Ascending aorta (tissue), 2 donors: ENCODE results near the gene CHD6. TPM values are rescaled to one million over a fixed set of nuclear protein-coding genes. Genes with fewer than 3 reads are reported as not detected.

Experiments
- DNase-seq, 2 donors: peaks; one replicate each; pipeline ENCODE4 v3.0.0-alpha.2; 2019; ENCODE audit warnings: low spot score in 2 of 2
- H3K27ac ChIP-seq, 2 donors: fragments of 200-600 bp; sonication (generic); one replicate each; pipeline ENCODE4 v1.5.1; 2016 to 2017; ENCODE audit warnings: mild to moderate bottlenecking in 1 of 2
- H3K27me3 ChIP-seq: fragments of 200-600 bp; sonication (generic); one replicate; pipeline ENCODE4 v1.5.1; 2017
- H3K36me3 ChIP-seq, 2 donors: fragments of 200-600 bp; sonication (generic); one replicate each; pipeline ENCODE4 v1.5.1; 2016
- H3K4me1 ChIP-seq, 2 donors: fragments of 200-600 bp; sonication (generic); one replicate each; pipeline ENCODE4 v1.5.1; 2016 to 2017; ENCODE audit warnings: mild to moderate bottlenecking in 1 of 2
- H3K4me3 ChIP-seq, 2 donors: fragments of 200-600 bp; sonication (generic); one replicate each; pipeline ENCODE4 v1.5.1; 2016 to 2017; ENCODE audit warnings: mild to moderate bottlenecking in 1 of 2
- H3K9me3 ChIP-seq, 2 donors: fragments of 200-600 bp; sonication (generic); one replicate each; pipeline ENCODE4 v1.5.1; 2016
- CTCF ChIP-seq, 3 experiments: fragments of 200-600 bp in 2 of 3; fragments of 450-650 bp in 1 of 3; sonication (generic) in 2 of 3; IDR thresholded peaks; one replicate each; pipeline ENCODE4 v1.5.1; 2016 to 2019; ENCODE audit warnings: antibody characterized with exemption in 3 of 3, mild to moderate bottlenecking in 1 of 3, moderate library complexity in 1 of 3
- intact Hi-C: fragments of 100-400 bp; cut with DNase I; formaldehyde crosslinking; loops from one replicate; pipeline ENCODE4 v1.15.1; 2023
- total RNA-seq: library from RNA; depleted of rRNA; stranded (reverse); fragments of >200 nt; gene quantifications from one replicate; pipeline ENCODE4 v1.1.0, GENCODE V29; 2016

CHD6 gene
- total RNA-seq, 1 donor from 2014 or later, result 42.9 TPM

- DNase-seq, result no peak
- Histone ChIP-seq H3K36me3 (peaks cover 36 to 52% of the 10 kb centered on the region in 2 donors), H3K27me3 (no peaks in the 10 kb centered on the region), H3K4me1 (no peaks in the 10 kb centered on the region), H3K4me3 (no peak overlapping the region), H3K27ac (no peak overlapping the region), H3K9me3 (no peaks in the 10 kb centered on the region)
- intact Hi-C loops, result no loop called here
- TF ChIP-seq CTCF (IDR thresholded peaks at IDR 0.05), result no peak
These were observed 147.6 kb downstream of the CHD6 start for GRCh38 chr20:41470362-41471095.

GRCh38 chr20:41469868-41470267 lies 148.3 kb downstream of the CHD6 start:
- no peak overlapping the region for H3K27ac ChIP-seq
- peaks cover 40 to 58% of the 10 kb centered on the region in 2 donors for H3K36me3 ChIP-seq
- peaks cover 0 to 4% of the 10 kb centered on the region in 2 donors for H3K9me3 ChIP-seq
- no peak for TF ChIP-seq CTCF (IDR thresholded peaks at IDR 0.05)
- H3K4me3 ChIP-seq, result no peak overlapping the region
- no peak for DNase-seq
- no peaks in the 10 kb centered on the region for H3K4me1 ChIP-seq
- intact Hi-C loops, result no loop called here
- H3K27me3 ChIP-seq, result no peaks in the 10 kb centered on the region

- intact Hi-C loops, result no loop called here
- peaks cover 40 to 66% of the 10 kb centered on the region in 2 donors for H3K36me3 ChIP-seq
- H3K27ac ChIP-seq, result no peak overlapping the region
- DNase-seq, result no peak
- H3K27me3 ChIP-seq, result no peaks in the 10 kb centered on the region
- H3K9me3 ChIP-seq, result peaks cover 0 to 4% of the 10 kb centered on the region in 2 donors
- H3K4me1 ChIP-seq, result no peaks in the 10 kb centered on the region
- TF ChIP-seq CTCF (IDR thresholded peaks at IDR 0.05), result no peak
- no peak overlapping the region for H3K4me3 ChIP-seq
These were observed 149.1 kb downstream of the CHD6 start for GRCh38 chr20:41468994-41469600.

- intact Hi-C loops, result no loop called here
- H3K4me3 ChIP-seq, result no peak overlapping the region
- H3K27ac ChIP-seq, result no peak overlapping the region
- H3K27me3 ChIP-seq, result no peaks in the 10 kb centered on the region
- TF ChIP-seq CTCF (IDR thresholded peaks at IDR 0.05), result no peak
- peaks cover 0 to 4% of the 10 kb centered on the region in 2 donors for H3K9me3 ChIP-seq
- H3K36me3 ChIP-seq, result peaks cover 33 to 65% of the 10 kb centered on the region in 2 donors
- no peak for DNase-seq
- H3K4me1 ChIP-seq, result no peaks in the 10 kb centered on the region
These were observed 150.5 kb downstream of the CHD6 start for GRCh38 chr20:41467690-41468089.

- DNase-seq, result no peak
- intact Hi-C loops, result no loop called here
- H3K9me3 ChIP-seq, result peaks cover 0 to 4% of the 10 kb centered on the region in 2 donors
- no peak overlapping the region for H3K27ac ChIP-seq
- H3K27me3 ChIP-seq, result no peaks in the 10 kb centered on the region
- H3K4me1 ChIP-seq, result no peaks in the 10 kb centered on the region
- no peak for TF ChIP-seq CTCF (IDR thresholded peaks at IDR 0.05)
- H3K36me3 ChIP-seq, result peaks cover 30 to 61% of the 10 kb centered on the region in 2 donors
- H3K4me3 ChIP-seq, result no peak overlapping the region
These were observed 151.0 kb downstream of the CHD6 start for GRCh38 chr20:41467220-41467619.
